HepG2 (cell line): ENCODE measurements around the gene NAPB. TPM values are rescaled to one million over a fixed set of nuclear protein-coding genes. Genes with fewer than 3 reads are reported as not detected.

Experiments used
- MNT ChIP-seq: fragments of 450-650 bp; IDR thresholded peaks from 2 replicates; pipeline ENCODE4 v1.6.1; 2016
- POLR2AphosphoS5 ChIP-seq: IDR thresholded peaks from 2 replicates; pipeline ENCODE4 v1.6.1; 2012; ENCODE audit warnings: low read depth, low read length
- RAD21 ChIP-seq: fragments of 450-650 bp; formaldehyde crosslinking; IDR thresholded peaks from 2 replicates; pipeline ENCODE4 v1.5.0; 2020; ENCODE audit warnings: mild to moderate bottlenecking
- ZBTB44 ChIP-seq: sonication (generic); formaldehyde crosslinking; IDR thresholded peaks from 2 replicates; pipeline ENCODE4 v1.4.0; 2020; ENCODE audit warnings: missing genetic modification reagents
- ZBTB46 ChIP-seq: sonication (generic); formaldehyde crosslinking; IDR thresholded peaks from 2 replicates; pipeline ENCODE4 v1.4.0; 2020; ENCODE audit warnings: mild to moderate bottlenecking, missing genetic modification reagents, borderline replicate concordance
- ZFP37 ChIP-seq: sonication (generic); formaldehyde crosslinking; IDR thresholded peaks from 2 replicates; pipeline ENCODE4 v1.4.0; 2020; ENCODE audit warnings: missing genetic modification reagents, borderline replicate concordance
- ZFP82 ChIP-seq: sonication (generic); formaldehyde crosslinking; IDR thresholded peaks from 2 replicates; pipeline ENCODE4 v1.5.1; 2020; ENCODE audit warnings: mild to moderate bottlenecking, missing genetic modification reagents, borderline replicate concordance
- ZNF180 ChIP-seq: sonication (generic); formaldehyde crosslinking; IDR thresholded peaks from 2 replicates; pipeline ENCODE4 v1.4.0; 2020; ENCODE audit warnings: low read depth, missing genetic modification reagents, borderline replicate concordance
- ZNF280D ChIP-seq: sonication (generic); formaldehyde crosslinking; IDR thresholded peaks from 2 replicates; pipeline ENCODE4 v1.5.1; 2020; ENCODE audit warnings: mild to moderate bottlenecking, missing genetic modification reagents
- ZNF510 ChIP-seq: sonication (generic); formaldehyde crosslinking; IDR thresholded peaks from 2 replicates; pipeline ENCODE4 v1.4.0; 2020; ENCODE audit warnings: low read depth, mild to moderate bottlenecking, missing genetic modification reagents
- ZNF512 ChIP-seq: sonication (generic); formaldehyde crosslinking; IDR thresholded peaks from 2 replicates; pipeline ENCODE4 v1.4.0; 2020; ENCODE audit warnings: mild to moderate bottlenecking, missing genetic modification reagents
- ZNF775 ChIP-seq: sonication (generic); formaldehyde crosslinking; IDR thresholded peaks from 2 replicates; pipeline ENCODE4 v1.4.0; 2020; ENCODE audit warnings: missing genetic modification reagents, mild to moderate bottlenecking, moderate library complexity, borderline replicate concordance
- ZNF777 ChIP-seq: sonication (generic); formaldehyde crosslinking; IDR thresholded peaks from 2 replicates; pipeline ENCODE4 v1.4.0; 2020; ENCODE audit warnings: missing genetic modification reagents
- polyA plus RNA-seq, 8 experiments: library from polyadenylated mRNA; depleted of rRNA in 3 of 8; stranded (reverse) in 7 of 8; unstranded in 1 of 8; fragments of >200 nt; fragmentation: Illumina TruSeq in 4 of 8; extraction: Trizol in 4 of 8; gene quantifications; 2 replicates each; pipeline versions ENCODE4 v1.2.1 to v1.2.3, GENCODE V29; 2011 to 2016; ENCODE audit warnings: low read depth in 4 of 8, missing spikeins in 1 of 8, mixed read lengths in 1 of 8; ENCODE audit not compliant: insufficient read depth in 1 of 8
- total RNA-seq, 5 experiments: library from RNA; depleted of rRNA; stranded (reverse); fragments of >200 nt; fragmentation: Illumina TruSeq; extraction: Trizol; gene quantifications; 2 replicates each; pipeline ENCODE4 v1.2.3, GENCODE V29; 2016; ENCODE audit warnings: low read depth in 1 of 5
- TF ChIP-seq, protein P1 (sequence below): IDR thresholded peaks from 2 replicates; pipeline ENCODE4 v1.6.1; 2016; ENCODE audit warnings: mild to moderate bottlenecking

Gene NAPB
- total and polyA plus RNA-seq, 2 of the 13 experiments (the other 11 are each of a cell fraction or from before 2014, with no cell fraction given) = 15.2 to 16.1 TPM

DNA sequence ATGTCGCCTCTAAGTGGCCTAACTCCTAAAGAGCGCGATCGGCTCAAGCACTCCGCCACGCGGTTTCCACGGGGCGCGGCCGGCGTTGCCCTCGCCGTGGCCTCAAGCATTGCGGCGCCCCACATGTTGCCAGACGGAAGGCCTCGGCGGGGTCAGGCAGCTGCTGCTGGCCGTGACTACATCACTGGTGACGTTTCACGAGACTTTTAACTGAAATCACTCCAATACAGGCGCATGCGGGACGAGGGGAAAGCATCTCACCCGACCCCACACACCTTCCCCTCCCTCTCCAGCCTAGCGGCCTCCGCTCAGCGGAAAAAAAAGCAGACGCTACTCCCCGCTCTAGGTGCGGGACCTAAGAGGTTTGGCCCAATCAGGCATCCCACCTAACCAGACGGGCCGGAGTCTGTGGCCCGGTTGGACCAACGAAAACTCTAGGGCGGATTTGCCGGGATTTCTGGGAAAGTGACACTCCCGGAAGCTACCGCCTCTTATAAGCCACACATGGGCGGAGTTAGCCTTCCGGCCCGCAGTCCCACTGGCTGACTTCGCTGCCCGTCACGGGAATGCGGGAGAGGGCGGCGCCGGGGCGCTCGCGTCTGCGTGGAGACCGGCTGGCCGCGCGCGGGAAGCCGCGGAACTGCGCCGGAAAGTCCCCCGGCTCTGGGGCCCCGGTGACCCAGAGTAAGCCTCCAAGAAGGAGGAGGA lies 70.9 kb downstream of the NAPB start, which contains the start of gene NXT1 (continued):
- no peak for TF ChIP-seq ZNF775 (CRISPR knock-in tag)
- peak; percentile 81; the same call in 1 of the 2 replicates for TF ChIP-seq ZFP82
- TF ChIP-seq ZBTB44 = peak; percentile 66; the same call in 1 of the 2 replicates
- no peak for TF ChIP-seq ZNF777 (CRISPR knock-in tag)
- TF ChIP-seq ZNF512 (CRISPR knock-in tag) = no peak
- no peak for TF ChIP-seq ZNF180 (CRISPR knock-in tag)
- TF ChIP-seq ZNF280D = peak; percentile 97
- TF ChIP-seq POLR2AphosphoS5 = peak; percentile 93
- no peak for TF ChIP-seq ZNF510 (CRISPR knock-in tag)
- TF ChIP-seq ZFP37 = no peak
- TF ChIP-seq, protein P1, sequence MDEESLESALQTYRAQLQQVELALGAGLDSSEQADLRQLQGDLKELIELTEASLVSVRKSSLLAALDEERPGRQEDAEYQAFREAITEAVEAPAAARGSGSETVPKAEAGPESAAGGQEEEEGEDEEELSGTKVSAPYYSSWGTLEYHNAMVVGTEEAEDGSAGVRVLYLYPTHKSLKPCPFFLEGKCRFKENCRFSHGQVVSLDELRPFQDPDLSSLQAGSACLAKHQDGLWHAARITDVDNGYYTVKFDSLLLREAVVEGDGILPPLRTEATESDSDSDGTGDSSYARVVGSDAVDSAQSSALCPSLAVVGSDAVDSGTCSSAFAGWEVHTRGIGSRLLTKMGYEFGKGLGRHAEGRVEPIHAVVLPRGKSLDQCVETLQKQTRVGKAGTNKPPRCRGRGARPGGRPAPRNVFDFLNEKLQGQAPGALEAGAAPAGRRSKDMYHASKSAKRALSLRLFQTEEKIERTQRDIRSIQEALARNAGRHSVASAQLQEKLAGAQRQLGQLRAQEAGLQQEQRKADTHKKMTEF = peak; percentile 92
- TF ChIP-seq MNT = peak; percentile 8
- no peak for TF ChIP-seq ZBTB46 (CRISPR knock-in tag)
- TF ChIP-seq RAD21 (CRISPR knock-in tag) = peak; percentile 46; the same call in 1 of the 2 replicates
